HepG2 (cell line): ENCODE results near the gene MYO7B. TPM values are rescaled to one million over a fixed set of nuclear protein-coding genes. Genes with fewer than 3 reads are reported as not detected.
A peak's percentile ranks its signal among the peaks of the same experiment; 100 is the strongest.

ENCODE experiments used
- AGO2 ChIP-seq: fragments of 200-400 bp; formaldehyde crosslinking; optimal IDR thresholded peaks from 2 replicates; pipeline ENCODE3; 2017; ENCODE audit warnings: mild to moderate bottlenecking, low read depth, low read length, moderate library complexity
- ARNTL ChIP-seq: sonication (generic); formaldehyde crosslinking; IDR thresholded peaks from 2 replicates; pipeline ENCODE4 v1.4.0; 2020; ENCODE audit warnings: mild to moderate bottlenecking, missing genetic modification reagents
- CBFB ChIP-seq: sonication (generic); formaldehyde crosslinking; IDR thresholded peaks from 2 replicates; pipeline ENCODE4 v1.4.0; 2020; ENCODE audit warnings: missing genetic modification reagents
- CBX5 ChIP-seq: sonication (generic); formaldehyde crosslinking; IDR thresholded peaks from 2 replicates; pipeline ENCODE4 v1.4.0; 2020; ENCODE audit warnings: missing genetic modification reagents, borderline replicate concordance
- GABPA ChIP-seq, 2 experiments: IDR thresholded peaks; 2 replicates each; pipeline ENCODE4 v1.6.1; 2011 to 2016; ENCODE audit warnings: low read depth in 2 of 2, low read length in 1 of 2, missing biosample characterization in 1 of 2, missing genetic modification characterization in 1 of 2
- HNRNPL ChIP-seq: fragments of 200-400 bp; formaldehyde crosslinking; IDR thresholded peaks from 2 replicates; pipeline ENCODE4 v1.6.1; 2017; ENCODE audit warnings: mild to moderate bottlenecking, low read depth, low read length
- IRX3 ChIP-seq: sonication (generic); formaldehyde crosslinking; IDR thresholded peaks from 2 replicates; pipeline ENCODE4 v1.8.1; 2023; ENCODE audit warnings: mild to moderate bottlenecking, low read depth, missing genetic modification reagents, borderline replicate concordance
- KLF13 ChIP-seq: sonication (generic); formaldehyde crosslinking; IDR thresholded peaks from 2 replicates; pipeline ENCODE4 v1.4.0; 2020; ENCODE audit warnings: mild to moderate bottlenecking, missing genetic modification reagents
- LCORL ChIP-seq, 2 experiments: fragments of 450-650 bp in 1 of 2; sonication (generic) in 1 of 2; formaldehyde crosslinking in 1 of 2; IDR thresholded peaks; 2 replicates each; pipeline versions ENCODE4 v1.5.0 to v1.6.1; 2017 to 2020; ENCODE audit warnings: antibody characterized with exemption in 1 of 2, missing genetic modification reagents in 1 of 2
- MEIS1 ChIP-seq: sonication (generic); formaldehyde crosslinking; IDR thresholded peaks from 2 replicates; pipeline ENCODE4 v1.9.0; 2021; ENCODE audit warnings: mild to moderate bottlenecking, missing genetic modification reagents, moderate library complexity, borderline replicate concordance
- MTA1 ChIP-seq: sonication (generic); formaldehyde crosslinking; IDR thresholded peaks from 2 replicates; pipeline ENCODE4 v1.4.0; 2020; ENCODE audit warnings: missing genetic modification reagents, mild to moderate bottlenecking, borderline replicate concordance
- MTERF4 ChIP-seq: sonication (generic); formaldehyde crosslinking; IDR thresholded peaks from 2 replicates; pipeline ENCODE4 v1.8.0; 2023; ENCODE audit warnings: mild to moderate bottlenecking, missing genetic modification reagents
- NFKBIZ ChIP-seq: IDR thresholded peaks from 2 replicates; pipeline ENCODE4 v1.6.1; 2018; ENCODE audit warnings: missing genetic modification reagents, missing compliant biosample characterization
- RXRA ChIP-seq: sonication (generic); formaldehyde crosslinking; IDR thresholded peaks from 2 replicates; pipeline ENCODE4 v1.5.1; 2020; ENCODE audit warnings: missing genetic modification reagents
- SRSF1 ChIP-seq: fragments of 200-400 bp; formaldehyde crosslinking; optimal IDR thresholded peaks from 2 replicates; pipeline ENCODE3; 2017; ENCODE audit warnings: mild to moderate bottlenecking, low read depth, low read length, moderate library complexity
- SRY ChIP-seq: sonication (generic); formaldehyde crosslinking; IDR thresholded peaks from 2 replicates; pipeline ENCODE4 v1.8.0; 2022; ENCODE audit warnings: mild to moderate bottlenecking, missing genetic modification reagents
- ZBTB49 ChIP-seq: sonication (generic); formaldehyde crosslinking; IDR thresholded peaks from 2 replicates; pipeline ENCODE4 v1.4.0; 2020; ENCODE audit warnings: missing genetic modification reagents, borderline replicate concordance
- ZNF280B ChIP-seq: sonication (generic); formaldehyde crosslinking; IDR thresholded peaks from 2 replicates; pipeline ENCODE4 v1.5.0; 2020; ENCODE audit warnings: missing genetic modification reagents, mild to moderate bottlenecking, borderline replicate concordance
- ZNF33B ChIP-seq: sonication (generic); formaldehyde crosslinking; IDR thresholded peaks from 2 replicates; pipeline ENCODE4 v1.5.1; 2020; ENCODE audit warnings: mild to moderate bottlenecking, missing genetic modification reagents
- ZNF451 ChIP-seq: sonication (generic); formaldehyde crosslinking; IDR thresholded peaks from 2 replicates; pipeline ENCODE4 v1.5.0; 2020; ENCODE audit warnings: mild to moderate bottlenecking, missing genetic modification reagents
- ZNF552 ChIP-seq: sonication (generic); formaldehyde crosslinking; IDR thresholded peaks from 2 replicates; pipeline ENCODE4 v1.9.0; 2022; ENCODE audit warnings: missing genetic modification reagents, mild to moderate bottlenecking, borderline replicate concordance
- ZNF563 ChIP-seq: sonication (generic); formaldehyde crosslinking; IDR thresholded peaks from 2 replicates; pipeline ENCODE4 v1.8.0; 2022; ENCODE audit warnings: mild to moderate bottlenecking, moderate library complexity, missing genetic modification reagents
- ZNF788 ChIP-seq: sonication (generic); formaldehyde crosslinking; IDR thresholded peaks from 2 replicates; pipeline ENCODE4 v1.5.0; 2020; ENCODE audit warnings: mild to moderate bottlenecking, missing genetic modification reagents, borderline replicate concordance
- ZSCAN31 ChIP-seq: sonication (generic); formaldehyde crosslinking; IDR thresholded peaks from 2 replicates; pipeline ENCODE4 v1.5.0; 2020; ENCODE audit warnings: low read depth, mild to moderate bottlenecking, missing genetic modification reagents
- polyA plus RNA-seq, 8 experiments: library from polyadenylated mRNA; depleted of rRNA in 3 of 8; stranded (reverse) in 7 of 8; unstranded in 1 of 8; fragments of >200 nt; fragmentation: Illumina TruSeq in 4 of 8; extraction: Trizol in 4 of 8; gene quantifications; 2 replicates each; pipeline versions ENCODE4 v1.2.1 to v1.2.3, GENCODE V29; 2011 to 2016; ENCODE audit warnings: low read depth in 4 of 8, missing spikeins in 1 of 8, mixed read lengths in 1 of 8; ENCODE audit not compliant: insufficient read depth in 1 of 8
- total RNA-seq, 5 experiments: library from RNA; depleted of rRNA; stranded (reverse); fragments of >200 nt; fragmentation: Illumina TruSeq; extraction: Trizol; gene quantifications; 2 replicates each; pipeline ENCODE4 v1.2.3, GENCODE V29; 2016; ENCODE audit warnings: low read depth in 1 of 5

The MYO7B gene
- total and polyA plus RNA-seq, 2 of the 13 experiments (the other 11 are each of a cell fraction or from before 2014, with no cell fraction given), result not detected

- TF ChIP-seq CBX5 (CRISPR knock-in tag) (no peak), ZNF563 (no peak), MTA1 (CRISPR knock-in tag) (no peak), ZNF788 (CRISPR knock-in tag) (peak; percentile 56; the same call in 1 of the 2 replicates), NFKBIZ (CRISPR knock-in tag) (no peak), ZNF451 (CRISPR knock-in tag) (no peak), LCORL (IDR thresholded peaks at IDR 0.05) (no peak), LCORL (CRISPR knock-in tag; IDR thresholded peaks at IDR 0.05) (no peak), IRX3 (CRISPR knock-in tag) (no peak), GABPA (IDR thresholded peaks at IDR 0.05; ENCODE audit: low read depth, low read length) (no peak), GABPA (CRISPR knock-in tag; IDR thresholded peaks at IDR 0.05; ENCODE audit: low read depth) (no peak), HNRNPL (0 out of 2 replicates have a peak, but pooled peaks have one; percentile 69), RXRA (CRISPR knock-in tag) (peak; percentile 9), ZNF33B (CRISPR knock-in tag) (no peak), MTERF4 (CRISPR knock-in tag) (0 out of 2 replicates have a peak, but pooled peaks have one; percentile 44), KLF13 (CRISPR knock-in tag) (no peak), ARNTL (no peak), MEIS1 (CRISPR knock-in tag) (no peak), ZNF280B (CRISPR knock-in tag) (no peak; the same call in 1 of the 2 replicates), AGO2 (no peak), ZBTB49 (CRISPR knock-in tag) (no peak), ZSCAN31 (CRISPR knock-in tag) (peak; percentile 82), SRSF1 (peak; percentile 45), ZNF552 (CRISPR knock-in tag) (no peak), SRY (CRISPR knock-in tag) (no peak), CBFB (0 out of 2 replicates have a peak, but pooled peaks have one; percentile 6)
Observed at GRCh38 chr2:127650041-127650784, 114.7 kb downstream of the MYO7B start (continued).
